Hypothalamus (tissue), 51 donors: ENCODE data around the gene EPYC.

ENCODE experiments used
- DNase-seq, 51 donors: peaks; one replicate each; lab custom pipeline; 2025; lab: John Stamatoyannopoulos, UW

Gene EPYC

DNA sequence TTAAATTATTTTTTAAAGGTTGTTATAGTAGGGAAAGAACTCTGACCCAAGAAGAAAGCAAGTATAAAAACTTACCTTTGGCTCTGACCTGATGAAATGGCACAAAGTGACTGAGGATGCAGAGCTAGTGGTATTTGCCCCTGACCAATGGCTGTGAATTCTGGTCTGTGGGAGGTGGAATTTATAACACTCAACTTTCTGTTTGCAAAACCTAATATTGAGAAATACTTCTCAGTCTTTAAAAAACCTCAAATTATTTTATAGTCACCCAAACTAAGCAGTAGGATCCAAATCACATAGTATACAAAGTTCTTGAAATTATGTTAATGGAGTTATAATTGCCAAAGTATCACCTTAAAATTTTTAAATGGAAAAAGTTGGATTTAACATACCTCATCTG lies at the start of gene EPYC:
Gene EPYC (minus strand): TSS at position 101 of the 400 bp plus-strand sequence. CDS start 2,407 bp downstream, outside the sequence.
- no peak for DNase-seq

GRCh38 chr12:91053951-91054715 lies 49.4 kb upstream of the EPYC start:
- DNase-seq: no peak

- no peak for DNase-seq
Measured at GRCh38 chr12:91052026-91052425, 47.3 kb upstream of the EPYC start.

DNA sequence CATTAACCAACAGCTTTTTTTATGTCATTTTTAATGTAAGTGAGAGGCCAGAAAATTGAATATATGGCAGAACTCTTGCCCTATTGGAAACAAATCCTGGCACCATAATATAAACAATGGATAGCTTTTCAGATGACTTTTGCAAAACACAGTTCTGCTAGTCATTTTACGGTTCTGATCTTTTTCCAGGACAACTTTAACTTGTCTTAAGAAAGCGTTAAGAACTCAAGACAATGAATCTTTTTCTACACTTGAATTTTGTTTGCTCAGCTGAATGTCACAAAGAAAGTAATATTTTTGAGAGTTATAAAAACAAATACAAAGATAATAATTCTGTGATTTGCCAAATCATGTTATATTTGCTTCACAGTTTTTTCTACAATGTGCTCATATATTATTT lies 39.8 kb upstream of the EPYC start:
- no peak for DNase-seq

DNA sequence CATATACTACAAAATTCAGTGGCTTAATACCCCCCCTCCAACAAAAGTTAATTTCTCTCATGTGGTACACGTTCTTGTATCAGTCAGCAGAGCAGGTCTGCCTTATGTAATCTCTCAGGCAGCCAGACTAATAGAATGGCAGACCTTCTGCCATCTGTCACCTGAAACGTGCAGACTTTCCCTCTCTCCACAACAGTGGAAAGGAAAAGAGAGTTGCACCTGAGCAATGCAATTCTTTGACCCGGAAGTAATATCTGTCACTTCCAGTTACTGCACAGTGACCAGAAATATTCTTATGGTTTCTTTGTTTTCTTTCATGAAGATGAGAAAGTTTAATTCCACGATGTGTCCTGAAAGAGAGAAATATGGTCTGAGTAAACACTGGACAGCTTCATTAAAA lies 38.6 kb upstream of the EPYC start:
- DNase-seq: no peak

DNA sequence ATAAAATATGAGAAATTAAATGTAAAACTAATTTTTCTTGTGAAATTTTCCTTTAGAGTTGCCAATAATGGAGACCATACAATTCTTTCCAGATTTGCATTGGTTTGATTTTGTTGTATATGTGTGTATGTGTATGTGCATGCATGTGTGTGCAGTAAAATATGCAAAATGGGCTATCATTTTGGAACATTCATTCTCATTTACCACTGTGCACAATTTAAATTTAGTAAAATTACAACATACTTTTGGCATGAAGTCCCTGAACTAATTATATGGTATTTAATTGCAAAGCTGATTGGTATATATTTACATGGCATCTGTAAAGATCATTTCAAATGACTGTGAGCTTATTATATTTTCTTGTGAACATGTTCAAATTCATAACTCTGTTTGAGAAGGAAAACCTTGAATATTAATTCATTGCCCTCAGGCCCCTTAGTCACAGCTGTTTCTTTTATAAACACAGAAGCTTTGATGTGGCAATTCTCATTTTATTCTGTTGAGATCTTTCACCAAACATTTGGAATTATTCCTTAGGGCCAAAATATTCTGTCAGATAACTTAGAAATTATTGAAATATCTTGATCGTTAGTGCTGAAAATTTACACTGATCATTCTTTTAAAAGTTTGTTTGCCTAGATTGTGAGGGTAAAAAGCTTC lies 35.5 kb upstream of the EPYC start:
- no peak for DNase-seq

DNA sequence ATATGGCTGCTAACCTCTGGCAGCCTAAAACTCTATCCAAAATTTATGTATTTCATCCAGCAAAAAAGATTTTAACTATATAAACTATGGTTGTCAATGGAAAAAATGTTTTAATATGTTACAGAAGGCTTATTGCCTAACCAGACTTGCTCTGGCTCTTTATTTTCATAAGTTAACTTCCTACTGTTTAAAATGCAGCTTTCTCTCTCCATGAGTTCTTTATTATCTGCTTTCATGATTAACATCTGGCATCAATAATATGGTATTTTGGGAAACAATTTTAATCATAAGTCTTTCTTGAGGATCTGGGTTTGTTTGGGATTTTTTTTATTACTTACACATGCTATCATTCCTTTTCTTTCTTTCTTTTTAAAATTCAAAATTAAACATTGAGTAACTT lies 32.5 kb upstream of the EPYC start:
- no peak for DNase-seq

DNA sequence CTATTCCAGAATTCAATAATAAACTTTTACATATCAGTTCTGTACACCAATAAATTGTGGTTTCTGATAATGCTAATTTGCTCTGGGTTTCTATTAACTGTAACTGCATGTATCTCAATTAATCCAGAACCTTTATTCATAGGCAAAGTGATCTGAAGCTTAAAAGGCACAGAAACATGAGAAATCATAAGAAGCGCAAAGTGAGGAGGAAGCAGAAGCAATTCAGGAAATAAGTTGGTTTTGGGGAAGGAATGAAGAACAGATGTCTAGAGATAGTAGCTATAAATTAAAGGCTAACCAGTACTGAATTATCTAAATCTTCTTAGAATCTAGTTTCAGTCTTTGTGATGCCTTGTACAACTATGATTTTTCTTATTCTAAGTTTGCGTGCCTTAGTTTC lies 28.5 kb upstream of the EPYC start:
- DNase-seq: no peak

- DNase-seq: no peak
Measured at GRCh38 chr12:91023326-91024004, 18.7 kb upstream of the EPYC start.

- no peak for DNase-seq
Measured at GRCh38 chr12:91021076-91021475, 16.3 kb upstream of the EPYC start.

DNA sequence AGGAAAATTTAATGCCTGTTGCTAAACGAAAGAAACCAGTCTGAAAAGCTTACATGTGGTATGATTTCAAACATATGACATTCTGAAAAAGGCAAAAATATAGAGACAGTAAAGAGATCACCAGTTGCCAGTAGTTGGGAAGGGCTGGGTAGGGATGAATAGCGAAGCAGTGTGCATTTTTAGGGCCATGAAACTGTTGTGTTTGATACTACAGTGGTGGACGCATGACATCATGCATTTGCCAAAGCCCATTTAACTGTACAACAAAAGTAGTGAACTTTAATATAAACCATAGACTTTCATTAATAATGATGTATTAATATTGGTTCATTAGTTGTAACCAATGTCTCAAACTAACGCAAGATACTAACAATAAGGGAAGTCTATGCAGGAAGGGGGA lies 14.7 kb upstream of the EPYC start:
- no peak for DNase-seq

DNA sequence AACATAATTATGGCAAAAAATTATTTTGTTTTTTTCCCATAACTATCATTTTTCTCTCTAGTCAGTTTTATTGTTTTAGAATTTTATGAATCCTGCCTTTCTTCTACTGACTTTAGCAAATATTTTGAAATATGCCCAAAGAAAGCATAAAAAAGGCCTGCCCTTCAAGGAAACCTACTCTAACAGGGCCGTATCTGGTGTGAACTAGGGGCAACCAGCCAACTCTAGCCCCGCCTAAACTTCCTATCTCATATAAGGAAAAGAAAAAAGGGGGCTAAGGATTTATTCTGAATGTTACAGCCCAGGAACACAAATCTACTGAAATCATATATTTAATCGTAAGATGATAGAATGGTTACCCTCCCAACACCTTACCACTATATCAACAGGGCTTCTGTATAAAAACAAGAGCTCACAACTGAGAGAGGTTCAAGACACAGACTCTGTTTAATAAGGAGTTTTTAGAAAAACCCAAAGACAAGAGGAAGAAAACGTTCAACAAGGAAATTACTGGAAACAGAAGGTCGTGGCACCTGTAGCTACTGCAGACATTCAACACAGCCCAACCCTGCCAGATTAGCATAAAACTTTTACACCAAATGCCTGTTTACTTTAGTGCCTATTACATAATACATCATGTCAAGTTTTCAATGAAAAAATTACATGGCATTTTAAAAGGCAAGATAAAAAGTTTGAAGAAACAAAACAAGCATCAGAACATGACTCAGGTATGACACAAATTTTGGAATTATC lies 12.9 kb upstream of the EPYC start:
- no peak for DNase-seq

DNA sequence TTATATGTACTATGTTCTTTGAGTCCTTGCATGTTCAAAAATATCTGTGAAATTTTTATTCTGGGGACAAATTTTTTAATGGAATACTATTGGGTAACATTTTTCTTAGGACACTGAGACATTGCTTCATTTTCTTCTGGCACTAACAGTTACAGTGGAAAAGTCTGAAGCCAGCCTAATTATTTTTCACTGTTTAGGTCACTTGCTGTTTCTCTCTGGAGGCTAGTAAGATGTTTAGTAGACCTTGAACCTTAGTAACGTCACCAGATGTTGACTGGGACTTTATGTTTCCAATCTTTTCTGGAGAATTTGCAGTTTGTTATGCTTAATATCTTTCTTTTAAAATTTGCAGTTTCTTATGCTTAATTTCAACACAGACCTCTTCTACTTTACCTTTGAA lies 12.3 kb upstream of the EPYC start:
- no peak for DNase-seq

- no peak for DNase-seq
Measured at GRCh38 chr12:91009319-91009950, 4.7 kb upstream of the EPYC start.

GRCh38 chr12:91007531-91008290 lies 2.9 kb upstream of the EPYC start:
- no peak for DNase-seq

DNA sequence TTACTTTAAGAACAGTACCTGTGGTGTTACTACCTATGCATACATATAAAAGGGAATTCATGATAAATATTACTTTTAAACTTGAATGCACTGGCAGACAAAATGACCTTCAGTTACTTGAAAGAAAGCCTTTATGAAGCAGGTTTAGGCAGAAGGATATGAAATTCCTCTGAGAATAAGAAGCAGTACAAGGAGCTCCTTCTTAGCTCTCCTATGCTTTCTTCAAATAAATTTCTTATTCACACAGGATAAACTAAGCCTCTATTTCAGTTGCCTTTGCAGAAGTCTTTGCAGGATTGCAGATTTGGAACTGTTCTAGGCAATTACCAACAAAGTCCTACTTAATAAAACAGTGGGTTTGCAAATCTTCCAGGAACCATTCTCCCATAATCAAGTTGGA lies 1.0 kb downstream of the EPYC start:
- DNase-seq: no peak

DNA sequence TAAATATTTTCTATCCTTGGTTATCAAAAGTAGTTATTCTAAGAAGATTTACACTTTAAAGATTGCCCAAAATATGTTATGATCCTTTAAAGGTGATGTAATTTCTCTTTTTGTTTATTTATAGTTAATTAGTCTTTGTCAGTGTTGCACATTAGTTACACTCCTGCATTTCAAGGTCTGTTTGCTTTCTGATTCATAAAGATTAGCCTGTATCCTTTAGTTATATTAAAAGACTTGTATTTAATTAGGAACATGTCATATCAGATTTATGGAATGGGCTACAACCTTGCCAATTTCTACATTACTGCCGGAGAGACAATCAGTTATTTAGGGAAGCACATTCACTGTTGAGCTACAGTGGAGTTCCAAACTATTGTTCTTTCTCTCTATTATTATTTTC lies 3.5 kb downstream of the EPYC start:
- DNase-seq: no peak

GRCh38 chr12:90999966-91000365 lies 4.8 kb downstream of the EPYC start:
- no peak for DNase-seq

DNA sequence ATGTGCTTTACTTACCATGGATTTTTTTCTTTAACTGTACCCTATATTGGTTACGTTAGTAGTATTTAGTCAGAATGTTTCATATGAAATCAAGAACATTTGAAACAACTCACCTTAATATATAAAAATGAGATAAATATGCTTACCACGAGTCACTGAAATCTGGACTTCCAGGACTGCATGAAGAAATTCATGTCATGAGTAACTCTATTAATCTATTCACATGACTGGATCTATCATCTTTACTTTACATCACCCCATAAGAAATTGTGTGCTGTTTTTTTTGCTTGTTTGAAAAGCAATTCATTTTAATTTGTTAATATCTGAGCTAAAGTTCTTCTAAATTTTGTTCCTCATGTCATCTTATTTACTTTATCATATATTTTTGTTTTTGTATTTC lies 5.2 kb downstream of the EPYC start:
- DNase-seq: no peak

DNA sequence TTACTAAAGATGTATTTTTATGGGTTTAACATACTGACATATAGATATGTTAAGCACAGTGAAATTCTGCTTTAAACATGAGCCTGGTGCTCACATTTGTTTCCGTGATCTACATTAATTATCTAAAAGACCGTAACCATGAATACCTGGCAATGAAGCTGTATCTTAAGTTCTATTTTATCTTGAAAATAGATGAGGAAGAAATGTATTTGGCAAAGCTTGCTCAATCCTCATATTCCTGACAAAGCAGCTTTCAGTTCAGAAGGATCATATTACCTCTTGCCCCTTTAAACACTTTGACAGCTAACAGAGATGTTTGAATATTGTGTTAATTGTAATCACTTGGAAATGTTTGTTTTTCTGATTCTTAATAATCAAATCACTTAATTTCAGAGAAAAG lies 9.8 kb downstream of the EPYC start:
- DNase-seq: no peak
